ENCODE measurements around the gene KIF2C.
"Not testable (repeated sequence)": the region's sequence is repeated elsewhere in the genome, so short reads cannot be mapped to it uniquely, and the experiment has no call there.

Gene KIF2C

GRCh38 chr1:44792736-44793502 is 53.3 kb downstream of the KIF2C start:
- no peak for DNase-seq (ENCODE audit: low read depth in 2 of 2, low spot score in 1 of 2)

DNA sequence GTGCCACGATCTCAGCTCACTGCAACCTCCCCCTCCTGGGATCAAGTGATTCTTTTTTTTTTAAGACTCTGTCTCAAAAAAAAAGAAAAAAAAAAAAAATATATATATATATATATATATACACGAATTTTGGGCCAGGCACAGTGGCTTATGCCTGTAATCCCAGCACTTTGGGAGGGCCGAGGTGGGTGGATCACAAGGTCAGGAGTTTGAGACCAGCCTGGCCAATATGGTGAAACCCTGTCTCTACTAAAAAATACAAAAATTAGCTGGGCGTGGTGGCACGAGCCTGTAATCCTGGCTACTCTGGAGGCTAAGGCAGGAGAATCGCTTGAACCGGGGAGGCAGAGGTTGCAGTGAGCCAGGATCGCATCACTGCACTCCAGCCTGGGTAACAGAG is 58.2 kb downstream of the KIF2C start:
- not testable (repeated sequence) for DNase-seq (ENCODE audit: low read depth in 2 of 2, low spot score in 1 of 2)

DNA sequence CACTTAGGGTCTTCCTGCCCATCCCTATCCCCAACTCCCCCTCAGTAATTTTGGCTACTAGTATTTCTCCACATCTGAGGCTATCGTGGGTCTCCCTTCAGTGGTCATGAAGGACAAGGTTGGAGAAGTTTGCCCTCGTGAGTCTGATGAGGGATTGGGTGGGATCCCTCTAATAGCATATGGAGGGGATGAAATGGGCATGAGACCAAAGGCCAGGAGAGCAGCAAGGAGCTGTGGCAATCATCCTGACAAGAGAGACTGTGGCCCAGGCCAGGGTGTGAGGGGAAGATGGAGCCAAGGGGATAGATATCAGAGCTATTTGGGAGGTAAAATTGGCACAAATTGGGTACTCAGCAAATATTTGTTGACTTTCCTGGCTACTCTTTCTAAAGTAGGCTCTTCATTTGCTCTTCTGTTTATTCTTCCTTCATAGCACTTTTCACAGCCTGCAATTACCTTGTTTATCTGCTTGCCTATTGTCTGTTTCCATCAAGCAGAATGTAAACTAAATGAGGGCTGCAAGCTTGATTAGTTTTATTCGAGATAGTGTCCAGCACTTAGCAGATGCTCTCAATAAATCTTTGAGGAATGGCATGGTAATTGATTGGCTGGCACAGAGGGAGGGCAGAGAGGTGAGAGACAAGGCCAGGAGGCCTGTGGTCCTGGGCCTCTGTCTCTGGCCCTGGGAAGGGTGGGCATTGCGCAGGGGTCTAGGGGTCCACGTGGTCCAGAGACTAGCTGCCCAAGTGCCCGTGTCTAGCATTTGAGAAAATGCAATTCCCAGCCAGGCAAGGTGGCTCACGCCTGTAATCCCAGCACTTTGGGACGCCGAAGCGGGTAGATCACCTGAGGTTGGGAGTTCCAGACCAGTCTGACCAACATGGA is 59.1 kb downstream of the KIF2C start:
- DNase-seq (ENCODE audit: low read depth in 2 of 2, low spot score in 1 of 2), result no peak

GRCh38 chr1:44799770-44800584 is 60.3 kb downstream of the KIF2C start, which contains the start of gene PLK3:
Gene PLK3 (plus strand): TSS chr1:44800377. CDS start chr1:44800464, 87 bp downstream.
- peak; percentile 94 to 97 for DNase-seq (ENCODE audit: low read depth in 2 of 2, low spot score in 1 of 2)

DNA sequence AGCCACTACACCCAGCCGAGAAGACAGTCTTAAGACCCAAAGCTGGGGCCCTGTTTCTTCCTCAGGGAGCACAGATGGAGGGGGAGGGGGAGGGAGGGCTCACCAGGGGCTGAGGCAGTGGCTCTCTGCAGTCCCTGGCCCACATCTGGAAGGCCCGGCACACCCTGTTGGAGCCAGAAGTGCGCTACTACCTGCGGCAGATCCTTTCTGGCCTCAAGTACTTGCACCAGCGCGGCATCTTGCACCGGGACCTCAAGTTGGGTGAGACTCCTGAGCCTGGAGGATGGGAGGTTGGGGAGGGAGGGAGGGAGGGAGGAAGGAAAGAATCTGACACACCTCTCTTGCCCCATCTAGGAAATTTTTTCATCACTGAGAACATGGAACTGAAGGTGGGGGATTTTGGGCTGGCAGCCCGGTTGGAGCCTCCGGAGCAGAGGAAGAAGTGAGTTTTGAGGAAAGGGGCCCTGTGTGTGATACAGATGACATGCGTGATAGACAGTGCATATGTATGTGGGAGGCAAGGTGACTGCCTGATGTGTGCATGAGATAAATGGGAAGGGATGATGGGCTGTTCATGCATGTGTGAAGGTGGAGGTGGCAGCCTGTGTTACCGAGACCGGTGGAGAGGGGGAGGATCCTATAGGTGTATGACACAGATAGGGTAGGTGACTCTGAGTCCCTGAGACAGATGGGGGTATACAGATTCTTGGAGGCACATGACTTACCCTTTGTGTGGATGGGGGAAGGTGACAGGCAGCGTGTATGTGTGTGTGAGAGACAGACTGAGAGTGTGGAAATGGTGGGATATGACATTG is 62.1 kb downstream of the KIF2C start:
- no peak for DNase-seq (ENCODE audit: low read depth in 2 of 2, low spot score in 1 of 2)

DNA sequence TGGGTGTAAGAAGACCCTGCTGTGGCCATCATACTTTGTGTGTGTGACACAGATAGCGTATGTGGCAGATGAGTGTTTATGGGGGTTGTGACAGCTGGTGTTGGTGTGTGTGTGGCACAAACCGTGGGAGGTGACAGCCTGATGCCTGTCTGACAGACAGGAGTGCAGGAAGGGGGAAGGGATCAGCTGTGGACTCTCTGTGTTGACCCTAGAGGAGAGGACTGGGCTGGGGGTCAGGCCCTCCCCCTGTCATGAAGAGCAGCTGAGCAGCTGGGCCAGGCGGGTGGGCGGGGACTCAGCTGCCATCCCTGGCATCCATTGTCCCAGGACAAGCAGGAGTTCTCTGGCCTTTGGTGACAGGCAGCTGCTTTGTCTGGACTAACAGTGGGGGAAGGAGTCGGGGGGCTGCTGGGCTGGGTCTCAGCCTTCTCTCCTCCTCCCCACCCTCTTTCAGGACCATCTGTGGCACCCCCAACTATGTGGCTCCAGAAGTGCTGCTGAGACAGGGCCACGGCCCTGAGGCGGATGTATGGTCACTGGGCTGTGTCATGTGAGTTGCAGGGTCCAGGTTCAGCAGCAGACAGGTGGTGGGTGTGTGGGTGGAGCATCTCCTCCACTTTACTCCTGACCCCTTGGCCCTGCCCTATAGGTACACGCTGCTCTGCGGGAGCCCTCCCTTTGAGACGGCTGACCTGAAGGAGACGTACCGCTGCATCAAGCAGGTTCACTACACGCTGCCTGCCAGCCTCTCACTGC is 62.8 kb downstream of the KIF2C start:
- no peak for DNase-seq (ENCODE audit: low read depth in 2 of 2, low spot score in 1 of 2)

DNA sequence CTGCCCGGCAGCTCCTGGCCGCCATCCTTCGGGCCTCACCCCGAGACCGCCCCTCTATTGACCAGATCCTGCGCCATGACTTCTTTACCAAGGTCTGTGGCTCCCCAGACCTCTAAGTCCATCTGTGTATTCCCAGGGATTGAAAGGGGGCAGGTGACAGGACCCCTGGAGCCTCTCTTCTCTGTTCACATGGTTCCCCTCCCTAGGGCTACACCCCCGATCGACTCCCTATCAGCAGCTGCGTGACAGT is 63.4 kb downstream of the KIF2C start:
- DNase-seq (ENCODE audit: low read depth in 2 of 2, low spot score in 1 of 2), result no peak

DNA sequence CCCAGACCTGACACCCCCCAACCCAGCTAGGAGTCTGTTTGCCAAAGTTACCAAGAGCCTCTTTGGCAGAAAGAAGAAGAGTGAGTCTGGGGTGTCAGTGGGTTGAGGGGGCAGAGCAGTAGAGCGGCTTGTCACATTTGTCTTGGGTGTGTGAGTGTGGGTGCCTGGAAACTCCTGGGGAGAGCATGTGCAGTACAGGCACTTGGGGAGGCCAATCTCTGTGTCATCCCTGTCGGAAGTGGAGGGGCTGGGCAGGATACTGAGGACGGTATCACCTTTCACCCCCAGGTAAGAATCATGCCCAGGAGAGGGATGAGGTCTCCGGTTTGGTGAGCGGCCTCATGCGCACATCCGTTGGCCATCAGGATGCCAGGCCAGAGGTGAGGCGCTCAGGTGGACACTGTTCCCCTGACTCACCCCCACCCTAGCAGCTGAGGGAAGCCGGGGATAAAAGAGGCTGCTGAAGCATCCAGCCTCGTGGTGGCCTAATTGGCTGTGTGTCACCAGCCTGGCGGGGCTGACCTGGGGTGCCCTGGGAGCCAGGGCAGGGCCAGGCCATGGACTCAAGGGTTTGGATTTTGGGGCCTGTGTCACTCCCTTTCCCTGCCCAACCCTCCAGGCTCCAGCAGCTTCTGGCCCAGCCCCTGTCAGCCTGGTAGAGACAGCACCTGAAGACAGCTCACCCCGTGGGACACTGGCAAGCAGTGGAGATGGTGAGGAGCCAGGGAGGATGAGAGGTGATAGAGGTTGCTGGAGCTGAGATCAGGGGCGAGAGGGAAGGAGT is 63.9 kb downstream of the KIF2C start:
- DNase-seq (ENCODE audit: low read depth in 2 of 2, low spot score in 1 of 2), result no peak

GRCh38 chr1:44805311-44806024 is 65.8 kb downstream of the KIF2C start:
- no peak for DNase-seq (ENCODE audit: low read depth in 2 of 2, low spot score in 1 of 2)

DNA sequence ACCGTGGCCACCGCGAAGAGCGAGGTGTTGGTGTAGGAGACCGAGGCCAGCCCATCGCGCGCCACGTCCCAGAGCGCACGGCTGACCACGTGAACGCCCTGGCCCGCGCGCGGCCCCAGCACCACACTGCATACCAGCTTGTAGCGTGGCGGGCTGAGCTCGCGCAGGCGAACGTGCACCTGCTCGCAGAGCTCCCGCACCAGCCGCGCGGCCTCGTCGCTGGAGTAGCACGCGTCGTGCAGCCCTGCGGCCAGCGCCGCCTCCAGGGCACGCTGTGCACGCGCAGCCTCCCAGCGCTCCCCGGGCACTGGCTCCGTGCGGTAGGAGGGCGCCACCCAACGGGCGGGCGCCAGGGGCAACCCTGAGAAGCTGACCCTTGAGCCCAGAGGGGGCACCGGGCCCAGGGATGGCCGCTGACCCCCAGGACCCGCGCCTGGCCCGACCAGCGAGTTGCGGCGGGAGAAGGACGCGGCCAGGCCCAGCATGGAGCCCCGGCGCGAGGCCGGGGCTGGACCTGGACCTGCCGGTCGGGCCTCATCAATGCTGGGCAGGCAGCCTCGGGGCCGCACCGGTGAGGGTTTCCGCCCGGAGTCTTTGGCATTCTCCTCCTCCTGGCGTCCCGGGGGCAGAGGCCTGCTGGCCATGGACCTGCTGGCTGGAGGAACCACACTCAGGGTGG is 66.5 kb downstream of the KIF2C start:
- no peak for DNase-seq (ENCODE audit: low read depth in 2 of 2, low spot score in 1 of 2)

- DNase-seq (ENCODE audit: low read depth in 2 of 2, low spot score in 1 of 2), result no peak
These were observed 67.2 kb downstream of the KIF2C start, which contains the start of gene DYNLT4 for GRCh38 chr1:44806704-44807363. Gene DYNLT4 (minus strand): TSS chr1:44807351. CDS start chr1:44806668, 683 bp downstream.

GRCh38 chr1:44807364-44808062 is 67.9 kb downstream of the KIF2C start:
- DNase-seq (ENCODE audit: low read depth in 2 of 2, low spot score in 1 of 2), result peak; percentile 71 to 83

GRCh38 chr1:44808063-44808937 is 68.7 kb downstream of the KIF2C start, which contains the start of gene BTBD19:
Gene BTBD19 (plus strand): TSS chr1:44808523. CDS start chr1:44808821, 298 bp downstream.
- no peak for DNase-seq (ENCODE audit: low read depth in 2 of 2, low spot score in 1 of 2)

DNA sequence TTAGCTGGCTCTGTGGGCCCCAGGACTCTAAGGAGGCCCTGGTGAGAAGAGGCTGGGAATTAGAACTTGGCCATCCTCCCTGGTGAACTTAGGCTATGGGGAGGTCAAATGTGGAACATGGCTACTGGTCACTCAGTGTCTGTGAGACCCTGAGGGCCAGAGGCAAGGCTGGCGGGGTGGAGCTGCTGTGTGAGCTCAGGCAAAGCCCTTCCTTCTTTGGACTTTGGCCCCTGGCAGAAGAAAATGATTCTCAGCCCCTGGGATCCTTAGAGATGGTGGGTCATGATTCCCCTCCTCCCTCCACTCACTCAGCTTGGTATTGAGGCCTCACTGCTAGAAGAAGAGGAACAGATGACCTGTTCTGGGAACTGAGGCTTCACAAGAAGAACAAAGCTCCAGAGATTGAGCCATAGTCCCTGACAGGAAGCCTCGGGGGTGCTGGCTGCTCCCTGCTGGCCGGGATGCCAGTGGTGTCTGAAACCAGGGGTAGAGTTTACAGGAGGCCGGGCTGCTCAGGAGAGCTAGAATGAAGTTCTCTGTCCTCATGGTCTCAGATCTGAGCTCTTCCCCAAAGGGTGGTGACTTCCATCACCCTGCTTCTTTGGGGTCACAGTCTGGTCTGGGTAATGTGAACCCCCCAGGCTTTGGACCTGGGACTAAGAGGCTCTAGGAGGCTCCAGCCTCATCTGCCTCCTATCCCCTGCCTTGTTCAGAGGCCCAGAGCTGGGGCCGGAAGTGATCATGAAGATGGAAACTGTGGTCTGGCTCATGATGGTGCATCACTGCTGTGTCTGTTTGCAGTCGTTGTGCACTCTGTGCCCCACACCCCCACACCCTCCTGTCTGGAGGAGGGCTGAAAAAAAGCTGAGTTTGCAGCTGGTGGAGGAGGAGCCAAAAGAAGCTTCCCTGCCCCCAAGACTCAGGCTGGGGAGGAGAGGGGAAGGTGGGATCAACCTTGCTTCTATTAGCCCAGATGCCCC is 69.6 kb downstream of the KIF2C start:
- DNase-seq (ENCODE audit: low read depth in 2 of 2, low spot score in 1 of 2), result peak in 1 of 2 donors; percentile 76
